GM12878 (cell line): ENCODE results near the gene EDC3. TPM values are rescaled to one million over a fixed set of nuclear protein-coding genes. Genes with fewer than 3 reads are reported as not detected.

ENCODE experiments used
- ATAC-seq: fragments of 200-7000 bp; cut with Tn5 transposase; 3 replicates; pipeline ENCODE4 v1.9.1; 2020; ENCODE audit warnings: mild to moderate bottlenecking, moderate library complexity
- BruUV-seq: library from RNA; stranded (reverse); fragments of 400-500 nt; replicated peaks from 2 replicates; lab custom pipeline; 2021; lab: Mats Ljungman, UMichigan
- CTCF ChIA-PET: fragments of 300-600 bp; sonication (Branson Sonifier 250); formaldehyde crosslinking; extraction: SDS; loops from one replicate; lab custom pipeline; 2021; ENCODE audit warnings: inconsistent platforms; lab: Yijun Ruan, JAX
- POLR2A ChIA-PET: fragments of 350-600 bp; formaldehyde crosslinking; extraction: SDS; loops from one replicate; lab custom pipeline; 2021; ENCODE audit warnings: inconsistent platforms; lab: Charles Lee
- RAD21 ChIA-PET: fragments of 300-600 bp; sonication (Branson Sonifier 250); formaldehyde crosslinking; loops from one replicate; lab custom pipeline; 2023; ENCODE audit warnings: antibody characterized with exemption; ENCODE audit not compliant: unreplicated experiment; lab: Charles Lee
- SMC1A ChIA-PET: fragments of 300-600 bp; sonication (Branson Sonifier 250); formaldehyde crosslinking; loops from one replicate; lab custom pipeline; 2023; ENCODE audit not compliant: unreplicated experiment, uncharacterized antibody; lab: Charles Lee
- DNase-seq: peaks from one replicate; pipeline ENCODE4 v3.0.0-alpha.2; 2011; ENCODE audit warnings: low read depth, low spot score
- FAIRE-seq: peaks from 3 replicates; lab custom pipeline; 2011; peaks lifted over from hg19 to GRCh38; lab: Jason Lieb, UNC
- H2AFZ ChIP-seq: 2 replicates; pipeline ENCODE4 v1.6.0; 2011; ENCODE audit warnings: low read depth, low read length, control low read depth; ENCODE audit not compliant: control insufficient read depth
- H3K27ac ChIP-seq: 2 replicates; pipeline ENCODE4 v1.5.1; 2011; ENCODE audit warnings: control low read depth; ENCODE audit not compliant: control insufficient read depth, insufficient read depth
- H3K27me3 ChIP-seq, 2 experiments: replicated peaks in 1 of 2; 2 replicates each; pipeline versions ENCODE4 v1.6.0 to v1.6.1; 2011; ENCODE audit warnings: low read length in 1 of 2; ENCODE audit not compliant: control insufficient read depth in 2 of 2, insufficient read depth in 2 of 2
- H3K36me3 ChIP-seq, 2 experiments: 2 replicates each; pipeline ENCODE4 v1.5.1; 2011; ENCODE audit warnings: low read length in 1 of 2; ENCODE audit not compliant: control insufficient read depth in 2 of 2, insufficient read depth in 2 of 2
- H3K4me1 ChIP-seq: 2 replicates; pipeline ENCODE4 v1.6.1; 2011; ENCODE audit warnings: mild to moderate bottlenecking, low read length, moderate library complexity, mixed read lengths; ENCODE audit not compliant: control insufficient read depth, insufficient read depth
- H3K4me2 ChIP-seq: 2 replicates; pipeline ENCODE4 v1.6.0; 2011; ENCODE audit warnings: control low read depth; ENCODE audit not compliant: control insufficient read depth, insufficient read depth
- H3K4me3 ChIP-seq: fragments of 200-600 bp; sonication (generic); 2 replicates; pipeline ENCODE4 v1.5.1; 2016
- H3K79me2 ChIP-seq: 2 replicates; pipeline ENCODE4 v1.6.0; 2011; ENCODE audit warnings: low read length; ENCODE audit not compliant: control insufficient read depth, insufficient read depth
- H3K9ac ChIP-seq: 2 replicates; pipeline ENCODE4 v1.8.0; 2011; ENCODE audit warnings: low read length, control low read depth, mixed read lengths; ENCODE audit not compliant: control insufficient read depth, insufficient read depth
- H3K9me3 ChIP-seq: replicated peaks from 3 replicates; pipeline ENCODE4 v1.5.1; 2011; ENCODE audit warnings: mild to moderate bottlenecking, low read length; ENCODE audit not compliant: control insufficient read depth, insufficient read depth
- H4K20me1 ChIP-seq: 2 replicates; pipeline ENCODE4 v1.6.0; 2011; ENCODE audit not compliant: control insufficient read depth, insufficient read depth
- ASH2L ChIP-seq: fragments of 300-600, 200-600 bp; sonication (generic); IDR thresholded peaks from 2 replicates; pipeline ENCODE4 v1.6.1; 2017; ENCODE audit warnings: low read depth, mild to moderate bottlenecking, borderline replicate concordance
- E2F8 ChIP-seq: fragments of 450-650 bp; IDR thresholded peaks from 2 replicates; pipeline ENCODE4 v1.6.1; 2018; ENCODE audit warnings: mild to moderate bottlenecking, low read depth, moderate library complexity; ENCODE audit not compliant: partially characterized antibody
- EZH2 ChIP-seq: IDR thresholded peaks from 2 replicates; pipeline ENCODE4 v1.6.1; 2012; ENCODE audit warnings: low read depth, mild to moderate bottlenecking, control low read depth, inconsistent platforms, low read length, borderline replicate concordance; ENCODE audit not compliant: control insufficient read depth
- GATAD2B ChIP-seq: fragments of 450-650 bp; conservative IDR thresholded peaks from 2 replicates; pipeline ENCODE4 v1.6.1; 2017; ENCODE audit warnings: low read depth, mild to moderate bottlenecking, moderate library complexity
- JUND ChIP-seq: IDR thresholded peaks from 2 replicates; pipeline ENCODE4 v1.6.1; 2012; ENCODE audit warnings: low read depth, mild to moderate bottlenecking, low read length, improper control_type of control experiment, moderate library complexity
- NR2C2 ChIP-seq: IDR thresholded peaks from 2 replicates; pipeline ENCODE4 v1.6.1; 2011; ENCODE audit warnings: borderline replicate concordance, low read depth; ENCODE audit not compliant: control insufficient read depth, insufficient read length
- SMARCA5 ChIP-seq: fragments of 450-650 bp; IDR thresholded peaks from 2 replicates; pipeline ENCODE4 v1.6.1; 2017; ENCODE audit warnings: mild to moderate bottlenecking
- TAF1 ChIP-seq: IDR thresholded peaks from 2 replicates; pipeline ENCODE4 v1.6.1; 2011; ENCODE audit warnings: mild to moderate bottlenecking, low read depth, low read length, borderline replicate concordance
- WGBS: methylation state at CpG from one replicate; pipeline ENCODE4 v1.1.6; 2016; ENCODE audit warnings: low lambda C conversion rate; ENCODE audit not compliant: insufficient replicate concordance, insufficient coverage; ENCODE audit errors: missing lambda C conversion rate; 5-methylcytosine and 5-hydroxymethylcytosine counted together
- in situ Hi-C: fragments of 300-500 bp; cut with MboI; formaldehyde crosslinking; loops from 9 replicates; pipeline ENCODE4 v1.14.3; 2018; ENCODE audit warnings: mixed read lengths
- intact Hi-C: fragments of 100-400 bp; cut with micrococcal nuclease; formaldehyde crosslinking; loops from one replicate; pipeline ENCODE4 v1.14.2; 2022; ENCODE audit not compliant: unreplicated experiment
- polyA plus RNA-seq, 11 experiments: library from polyadenylated mRNA; depleted of rRNA in 4 of 11; unstranded in 6 of 11; stranded (reverse) in 5 of 11; fragments of >200 nt; fragmentation: Nextera tagmentation in 4 of 11; fragmentation: Illumina TruSeq in 1 of 11; extraction: Ambion mirVana in 4 of 11; extraction: Trizol in 1 of 11; gene quantifications; 1 replicate in 1 of 11; 2 replicates in 10 of 11; pipeline versions ENCODE4 v1.2.1 to v1.2.3, GENCODE V29; 2011 to 2016; ENCODE audit warnings: inconsistent platforms in 2 of 11, missing spikeins in 2 of 11, low read depth in 1 of 11
- total RNA-seq, 4 experiments: library from RNA; depleted of rRNA in 3 of 4; stranded (reverse); fragments of >200 nt in 3 of 4; fragmentation: Illumina TruSeq in 1 of 4; extraction: Trizol in 1 of 4; gene quantifications; 2 replicates each; pipeline versions ENCODE4 v1.2.1 to v1.2.3, GENCODE V29; 2013 to 2021
- TF ChIP-seq, protein P1 (sequence below), 3 experiments: IDR thresholded peaks in 2 of 3; conservative IDR thresholded peaks in 1 of 3; 2 replicates each; pipeline ENCODE4 v1.5.1; 2011; ENCODE audit warnings: low read depth in 3 of 3, low read length in 3 of 3, mild to moderate bottlenecking in 3 of 3, control low read depth in 2 of 3, moderate library complexity in 2 of 3, inconsistent platforms in 1 of 3, mixed read lengths in 1 of 3; ENCODE audit not compliant: control insufficient read depth in 2 of 3, insufficient read depth in 1 of 3; ENCODE audit errors: extremely low read depth in 1 of 3

The EDC3 gene
- total and polyA plus RNA-seq, 10 of the 15 experiments (the other 5 are each of a cell fraction or from before 2014, with no cell fraction given): 11.8 to 48.4 (median 35.3) TPM

DNA sequence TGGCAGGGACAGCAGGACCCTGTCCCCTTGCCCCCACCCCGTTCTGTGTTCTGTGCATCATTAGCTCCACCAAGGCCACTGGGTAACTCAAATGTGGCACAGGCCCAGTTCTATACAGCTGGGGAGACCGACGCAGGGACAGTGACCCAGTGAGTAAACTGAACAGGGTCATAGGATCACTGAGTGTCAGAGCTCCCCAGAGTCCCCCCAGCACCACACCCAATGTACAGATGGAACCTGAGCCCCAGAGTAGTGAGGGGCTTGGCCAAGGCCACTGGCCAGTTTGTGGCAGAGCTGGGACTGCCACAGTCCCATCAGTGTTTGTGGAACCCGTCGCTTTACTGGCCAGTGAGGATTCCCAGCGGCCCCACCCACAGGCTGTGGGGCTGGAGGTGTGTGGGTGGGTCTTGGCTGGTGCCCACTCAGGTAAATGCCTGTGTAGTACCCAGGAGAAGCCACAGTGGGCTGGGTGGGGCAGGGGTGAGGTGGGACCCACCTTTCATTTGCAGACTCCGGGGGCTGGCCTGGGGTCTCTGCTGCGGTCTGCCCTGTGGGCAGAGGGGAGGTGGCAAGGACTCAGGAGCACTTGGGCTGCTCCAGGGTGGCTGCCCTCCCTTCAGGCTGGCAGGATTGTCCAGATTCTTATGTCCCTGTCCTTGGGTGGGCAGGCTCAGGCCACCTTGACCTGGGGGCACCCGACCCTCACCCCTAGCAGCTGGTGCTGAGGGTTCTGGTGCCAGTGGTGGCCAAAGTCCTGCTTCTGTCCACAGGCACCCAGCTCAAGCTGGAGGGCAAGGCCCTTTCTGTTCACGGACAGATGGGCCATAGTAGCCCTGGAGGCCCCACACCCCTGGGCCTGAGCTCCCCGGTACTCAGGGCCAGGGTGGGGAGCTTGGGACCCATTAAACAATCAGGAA lies 91.8 kb downstream of the EDC3 start (continued):
- TF ChIP-seq GATAD2B: no peak
- TF ChIP-seq EZH2: no peak
- no peak for TF ChIP-seq NR2C2

- Histone ChIP-seq H3K27me3 (no peaks in the 10 kb centered on the region), H3K79me2 (peaks cover 3% of the 10 kb centered on the region), H3K9me3 (no peaks in the 10 kb centered on the region), H4K20me1 (no peaks in the 10 kb centered on the region), H3K9ac (no peak overlapping the region), H2AFZ (no peak overlapping the region), H3K4me2 (no peak overlapping the region), H3K36me3 (no peaks in the 10 kb centered on the region), H3K27ac (no peak overlapping the region), H3K4me3 (no peak overlapping the region), H3K4me1 (peaks cover 8% of the 10 kb centered on the region; the same call in 1 of the 2 replicates)
- ChIA-PET POLR2A (interaction anchor here (0.6 kb wide), 1 partner anchor 398 kb away, joined by 5 read pairs; no protein-coding TSS in a partner anchor), SMC1A (interaction anchor here (0.6 kb wide), 1 partner anchor 41 kb away, joined by 3 read pairs; no protein-coding TSS in a partner anchor), RAD21 (no interaction called here), CTCF (no interaction called here)
- no peak for ATAC-seq
- no peak for DNase-seq
- FAIRE-seq: no peak
- in situ Hi-C loops: no loop called here
- 82% methylated on average over 13 of the region's 13 CpGs for WGBS
- TF ChIP-seq JUND (no peak), ASH2L (no peak), TAF1 (no peak), E2F8 (no peak), SMARCA5 (no peak)
- TF ChIP-seq, protein P1, sequence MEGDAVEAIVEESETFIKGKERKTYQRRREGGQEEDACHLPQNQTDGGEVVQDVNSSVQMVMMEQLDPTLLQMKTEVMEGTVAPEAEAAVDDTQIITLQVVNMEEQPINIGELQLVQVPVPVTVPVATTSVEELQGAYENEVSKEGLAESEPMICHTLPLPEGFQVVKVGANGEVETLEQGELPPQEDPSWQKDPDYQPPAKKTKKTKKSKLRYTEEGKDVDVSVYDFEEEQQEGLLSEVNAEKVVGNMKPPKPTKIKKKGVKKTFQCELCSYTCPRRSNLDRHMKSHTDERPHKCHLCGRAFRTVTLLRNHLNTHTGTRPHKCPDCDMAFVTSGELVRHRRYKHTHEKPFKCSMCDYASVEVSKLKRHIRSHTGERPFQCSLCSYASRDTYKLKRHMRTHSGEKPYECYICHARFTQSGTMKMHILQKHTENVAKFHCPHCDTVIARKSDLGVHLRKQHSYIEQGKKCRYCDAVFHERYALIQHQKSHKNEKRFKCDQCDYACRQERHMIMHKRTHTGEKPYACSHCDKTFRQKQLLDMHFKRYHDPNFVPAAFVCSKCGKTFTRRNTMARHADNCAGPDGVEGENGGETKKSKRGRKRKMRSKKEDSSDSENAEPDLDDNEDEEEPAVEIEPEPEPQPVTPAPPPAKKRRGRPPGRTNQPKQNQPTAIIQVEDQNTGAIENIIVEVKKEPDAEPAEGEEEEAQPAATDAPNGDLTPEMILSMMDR (IDR thresholded peaks at IDR 0.05 in 2 of 3, conservative IDR thresholded peaks at IDR 0.05 in 1 of 3; ENCODE audit: control insufficient read depth in 2 of 3, extremely low read depth in 1 of 3, insufficient read depth in 1 of 3, low read depth in 3 of 3, low read length in 3 of 3): no peak
- intact Hi-C loops: no loop called here
- no TSS peak for BruUV-seq
Observed at GRCh38 chr15:74603026-74603788, 92.6 kb downstream of the EDC3 start.
